WTC11 (cell line): ENCODE data around the gene ATP1B3.

ENCODE experiments used
- CTCF ChIP-seq: fragments of 200-600 bp; IDR thresholded peaks from 2 replicates; pipeline ENCODE4 v1.8.0; 2022; ENCODE audit warnings: antibody characterized with exemption
- HMGXB4 ChIP-seq: sonication (generic); formaldehyde crosslinking; IDR thresholded peaks from 2 replicates; pipeline ENCODE4 v1.8.1; 2023; ENCODE audit warnings: mild to moderate bottlenecking, moderate library complexity, missing genetic modification reagents

- no peak for TF ChIP-seq CTCF
- no peak for TF ChIP-seq HMGXB4 (CRISPR knock-in tag)
Observed at GRCh38 chr3:141945726-141946485, 69.5 kb downstream of the ATP1B3 start.
